Immature natural killer cell (primary cell): ENCODE data around the gene CPEB4. TPM values are rescaled to one million over a fixed set of nuclear protein-coding genes. Genes with fewer than 3 reads are reported as not detected.

ENCODE experiments used
- DNase-seq, 3 donors: peaks; one replicate each; pipeline ENCODE4 v3.0.0; 2022; ENCODE audit warnings: mixed read lengths in 1 of 3
- H3K27ac Mint-ChIP-seq, 6 donors: one replicate each; pipeline ENCODE4 v1.8.0; 2020; ENCODE audit warnings: mixed read lengths in 6 of 6, mild to moderate bottlenecking in 5 of 6, inconsistent platforms in 4 of 6, moderate library complexity in 3 of 6
- H3K27me3 Mint-ChIP-seq, 3 donors: one replicate each; pipeline ENCODE4 v1.8.0; 2020 to 2021; ENCODE audit warnings: low read depth in 3 of 3, mild to moderate bottlenecking in 3 of 3, mixed read lengths in 3 of 3, moderate library complexity in 3 of 3, inconsistent platforms in 1 of 3
- H3K36me3 Mint-ChIP-seq, 3 donors: one replicate each; pipeline ENCODE4 v1.8.0; 2020; ENCODE audit warnings: mixed read lengths in 3 of 3, inconsistent platforms in 2 of 3, mild to moderate bottlenecking in 2 of 3
- H3K4me1 Mint-ChIP-seq, 2 donors: one replicate each; pipeline ENCODE4 v1.8.0; 2020; ENCODE audit warnings: inconsistent platforms in 2 of 2, mild to moderate bottlenecking in 2 of 2, mixed read lengths in 2 of 2, moderate library complexity in 1 of 2
- H3K4me3 Mint-ChIP-seq, 5 donors: one replicate each; pipeline ENCODE4 v1.8.0; 2020; ENCODE audit warnings: mild to moderate bottlenecking in 5 of 5, mixed read lengths in 5 of 5, inconsistent platforms in 3 of 5, moderate library complexity in 3 of 5
- H3K9me3 Mint-ChIP-seq, 6 donors: one replicate each; pipeline ENCODE4 v1.8.0; 2020; ENCODE audit warnings: mild to moderate bottlenecking in 6 of 6, mixed read lengths in 6 of 6, inconsistent platforms in 4 of 6, moderate library complexity in 3 of 6
- polyA plus RNA-seq, 3 donors: library from polyadenylated mRNA; unstranded; fragments of 300-500 nt; fragmentation: Illumina TruSeq; gene quantifications; one replicate each; pipeline ENCODE4 v1.2.3, GENCODE V29; 2021

Gene CPEB4
- polyA plus RNA-seq, 3 donors from 2014 or later: 0.51 to 5.9 (median 3.0) TPM

DNA sequence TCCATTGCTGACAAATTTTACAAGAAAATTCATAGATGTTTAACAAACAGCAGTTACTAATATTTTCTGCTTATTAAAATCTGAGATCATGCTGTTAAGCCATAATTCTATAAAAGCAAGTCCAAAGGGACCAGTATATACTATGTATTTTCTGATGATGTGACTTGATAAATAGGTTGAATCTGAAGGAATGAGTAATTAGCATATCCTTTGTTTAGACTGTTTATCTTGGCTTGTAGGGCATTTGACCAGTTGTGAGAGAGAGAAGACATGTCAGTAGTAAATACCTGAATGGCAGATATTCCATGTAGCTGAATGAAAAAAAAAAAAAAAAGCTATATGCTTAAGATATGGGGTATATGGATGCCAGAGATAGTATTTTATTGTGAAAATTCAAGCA, 14.6 kb downstream of the CPEB4 start:
- H3K4me3 Mint-ChIP-seq: peak overlapping the region in 1 of 5 donors; percentile 39
- peaks cover 37 to 70% of the 10 kb centered on the region in 2 donors for H3K4me1 Mint-ChIP-seq
- no peak for DNase-seq
- no peaks in the 10 kb centered on the region for H3K27me3 Mint-ChIP-seq
- no peak overlapping the region for H3K27ac Mint-ChIP-seq
- no peaks in the 10 kb centered on the region for H3K36me3 Mint-ChIP-seq
- H3K9me3 Mint-ChIP-seq: no peaks in the 10 kb centered on the region

DNA sequence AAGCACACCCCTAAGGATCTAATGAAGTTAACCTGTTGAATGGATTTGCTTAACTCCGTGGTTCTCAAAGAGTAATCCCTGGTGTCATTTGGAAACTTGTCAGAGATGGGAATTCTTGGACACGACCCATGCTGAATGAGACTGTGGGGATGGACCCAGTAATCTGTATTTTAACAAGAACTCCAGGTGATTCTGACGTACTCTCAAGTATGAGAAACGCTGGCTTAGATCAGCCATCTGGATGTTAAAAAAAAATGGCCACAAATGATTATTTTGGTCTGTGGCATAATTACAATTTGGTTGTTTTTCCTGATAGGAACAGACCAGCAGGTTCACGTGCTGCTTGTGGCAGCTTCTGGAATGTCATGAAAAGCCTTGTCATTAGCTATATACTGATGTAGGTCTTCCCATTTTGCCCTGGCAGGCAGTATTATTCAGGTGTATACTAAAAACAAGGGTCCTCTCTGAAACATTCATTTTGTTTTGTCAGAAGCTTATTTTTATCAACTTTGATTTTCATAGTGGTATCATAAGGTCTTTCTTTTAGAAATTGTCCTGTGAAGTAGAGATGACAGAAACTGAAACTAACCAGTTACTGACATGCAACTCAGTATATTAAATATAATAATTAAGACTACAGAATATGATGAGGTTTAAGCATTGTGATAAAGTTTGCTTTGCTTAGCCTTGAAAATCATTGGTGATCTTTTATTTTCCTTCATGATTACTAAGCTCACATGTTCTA, 15.4 kb downstream of the CPEB4 start:
- Mint-ChIP-seq H3K4me3 (no peak overlapping the region), H3K36me3 (no peaks in the 10 kb centered on the region), H3K9me3 (no peaks in the 10 kb centered on the region), H3K4me1 (peaks cover 39 to 78% of the 10 kb centered on the region in 2 donors), H3K27ac (no peak overlapping the region), H3K27me3 (no peaks in the 10 kb centered on the region)
- DNase-seq: no peak

DNA sequence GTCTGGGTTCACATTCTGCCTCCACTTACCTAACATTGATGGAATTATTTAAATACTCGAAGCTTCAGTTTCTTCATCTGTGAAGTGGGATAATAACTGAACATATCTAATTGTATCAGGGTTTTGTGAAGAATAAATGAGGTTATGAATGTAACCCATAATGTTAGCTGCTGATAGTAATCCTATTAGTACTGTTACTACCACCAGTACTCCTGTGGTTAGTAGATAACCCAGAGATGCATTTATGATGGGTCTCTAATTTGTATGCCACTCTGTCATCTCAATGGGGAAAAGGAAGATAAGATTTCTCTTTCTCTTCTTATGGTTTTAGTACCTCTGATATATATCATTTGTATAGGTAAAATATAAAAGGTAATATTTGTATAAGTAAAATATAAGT, 16.0 kb downstream of the CPEB4 start:
- Mint-ChIP-seq H3K4me1 (peaks cover 38 to 80% of the 10 kb centered on the region in 2 donors), H3K4me3 (no peak overlapping the region), H3K36me3 (no peaks in the 10 kb centered on the region), H3K9me3 (no peaks in the 10 kb centered on the region), H3K27ac (no peak overlapping the region), H3K27me3 (no peaks in the 10 kb centered on the region)
- no peak for DNase-seq

DNA sequence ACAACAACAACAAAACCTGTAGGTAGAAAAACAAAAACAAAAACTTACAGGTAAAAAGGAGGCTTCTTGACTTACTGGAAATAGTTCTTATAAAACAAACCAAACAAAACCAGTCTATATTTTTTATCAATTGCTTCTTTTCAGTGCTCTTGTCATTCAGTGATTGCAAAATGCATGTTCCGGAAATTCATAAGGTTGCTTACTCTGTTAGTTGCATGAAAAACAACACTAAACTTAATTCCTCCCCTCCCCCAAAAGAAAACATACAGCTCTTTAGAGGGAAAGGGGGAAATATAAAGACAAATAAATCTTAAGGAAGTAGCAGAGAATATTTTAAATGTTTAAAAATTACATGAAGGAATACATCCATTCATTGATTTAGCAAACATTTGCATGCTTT, 19.1 kb downstream of the CPEB4 start:
- H3K4me1 Mint-ChIP-seq: peaks cover 22 to 55% of the 10 kb centered on the region in 2 donors
- no peaks in the 10 kb centered on the region for H3K9me3 Mint-ChIP-seq
- H3K4me3 Mint-ChIP-seq: no peak overlapping the region
- H3K27me3 Mint-ChIP-seq: peaks cover 0 to 2% (median 0%) of the 10 kb centered on the region in 3 donors
- no peak overlapping the region for H3K27ac Mint-ChIP-seq
- DNase-seq: no peak
- H3K36me3 Mint-ChIP-seq: peaks cover 2 to 7% (median 6%) of the 10 kb centered on the region in 3 donors

DNA sequence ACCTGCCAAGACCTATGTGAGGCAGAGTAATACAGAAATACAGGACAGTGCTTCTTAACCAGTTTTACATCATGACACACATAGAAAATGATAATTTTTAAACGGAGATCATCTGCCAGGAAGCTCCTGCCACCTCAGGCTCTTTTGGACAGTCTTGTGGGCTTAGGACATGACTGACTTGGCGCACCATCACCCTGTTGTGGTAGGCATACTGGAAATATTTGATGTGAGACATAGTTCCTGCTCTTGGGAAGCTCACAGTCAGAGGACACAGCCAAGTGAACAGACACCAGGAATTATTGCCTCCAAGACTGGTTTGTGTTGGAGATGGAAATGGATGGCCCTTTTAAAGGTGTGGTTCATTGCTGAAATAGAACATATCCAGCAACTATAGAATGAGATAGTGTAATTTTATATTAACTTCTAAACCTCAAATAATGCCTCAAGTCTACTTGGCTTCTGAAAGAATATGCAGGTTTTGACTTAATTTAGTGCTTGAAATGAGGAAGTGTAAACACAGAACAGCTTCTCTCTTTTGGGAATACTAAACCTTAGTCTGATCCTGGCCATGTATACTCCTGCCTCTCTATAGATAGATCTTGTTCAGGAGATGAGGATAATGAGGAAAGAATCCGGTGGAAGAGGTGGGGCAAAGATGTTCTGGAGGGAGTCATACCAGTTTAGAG, 19.7 kb downstream of the CPEB4 start:
- Mint-ChIP-seq H3K36me3 (peaks cover 3 to 7% (median 7%) of the 10 kb centered on the region in 3 donors), H3K27ac (peak overlapping the region in 2 of 6 donors; percentile 4 to 75), H3K9me3 (no peaks in the 10 kb centered on the region), H3K4me3 (no peak overlapping the region), H3K27me3 (peaks cover 0 to 2% (median 0%) of the 10 kb centered on the region in 3 donors), H3K4me1 (peaks cover 18 to 50% of the 10 kb centered on the region in 2 donors)
- DNase-seq: no peak

DNA sequence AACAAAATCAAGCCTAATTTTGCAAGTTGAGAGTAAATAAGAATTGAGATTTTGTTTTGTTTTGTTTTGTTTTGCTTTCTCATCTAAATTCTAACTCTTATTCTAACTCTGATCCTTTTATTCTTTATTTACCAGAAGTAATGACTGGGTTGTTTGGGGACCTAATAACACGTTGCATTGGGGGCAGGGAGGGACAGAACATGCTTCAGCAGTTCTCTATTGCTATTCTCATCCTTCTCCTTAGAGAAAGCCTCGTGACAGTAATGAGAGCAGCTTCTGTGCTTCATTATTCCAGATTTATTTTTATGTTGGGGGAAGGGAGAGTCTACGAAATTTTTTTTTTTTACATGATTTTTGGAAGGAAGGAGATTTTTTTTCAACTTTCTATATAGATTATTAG, 21.1 kb downstream of the CPEB4 start:
- Mint-ChIP-seq H3K9me3 (no peaks in the 10 kb centered on the region), H3K4me3 (no peak overlapping the region), H3K27me3 (peaks cover 0 to 2% (median 0%) of the 10 kb centered on the region in 3 donors), H3K27ac (peak overlapping the region in 1 of 6 donors; percentile 10), H3K36me3 (peaks cover 3 to 13% (median 7%) of the 10 kb centered on the region in 3 donors), H3K4me1 (peaks cover 9 to 36% of the 10 kb centered on the region in 2 donors)
- DNase-seq: no peak

DNA sequence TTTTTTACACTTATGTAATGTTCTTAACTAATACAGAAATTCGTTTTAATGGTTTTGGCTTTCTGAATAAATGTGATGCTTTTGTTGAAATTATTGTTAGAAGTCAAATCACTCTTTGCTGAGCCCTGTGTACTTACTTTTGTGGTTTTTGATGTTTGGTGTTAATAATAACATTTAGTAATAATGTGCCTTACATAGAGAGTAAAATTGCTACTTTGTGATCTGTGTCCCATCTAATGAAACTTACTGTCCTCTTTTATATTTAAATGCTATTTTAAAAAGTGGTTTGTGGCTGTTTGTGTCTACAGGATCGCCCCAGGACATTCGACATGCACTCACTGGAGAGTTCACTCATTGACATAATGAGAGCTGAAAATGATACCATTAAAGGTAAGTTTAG, 22.1 kb downstream of the CPEB4 start:
- H3K4me1 Mint-ChIP-seq: peaks cover 7 to 36% of the 10 kb centered on the region in 2 donors
- no peak overlapping the region for H3K4me3 Mint-ChIP-seq
- no peaks in the 10 kb centered on the region for H3K9me3 Mint-ChIP-seq
- no peak overlapping the region for H3K27ac Mint-ChIP-seq
- H3K27me3 Mint-ChIP-seq: peaks cover 0 to 2% (median 0%) of the 10 kb centered on the region in 3 donors
- no peak for DNase-seq
- peaks cover 3 to 13% (median 7%) of the 10 kb centered on the region in 3 donors for H3K36me3 Mint-ChIP-seq

DNA sequence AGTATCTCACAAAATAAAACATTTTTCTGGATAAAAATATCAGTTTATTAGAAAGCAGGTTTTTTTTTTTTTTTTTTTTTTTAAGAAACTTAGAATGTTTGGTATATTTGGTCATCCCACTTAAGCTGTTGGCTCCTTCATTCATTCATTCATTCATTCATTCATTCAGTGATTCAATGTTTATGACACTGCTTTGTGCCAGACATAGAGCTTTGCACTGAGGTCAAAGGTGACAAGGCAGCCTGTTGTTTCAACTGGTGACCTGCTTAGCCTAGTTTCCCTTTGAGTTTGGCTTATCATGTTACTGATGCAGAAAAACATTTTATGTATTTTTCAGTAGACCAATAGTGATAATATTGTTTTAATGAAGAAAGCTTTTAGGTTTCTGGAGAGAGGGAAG, 23.5 kb downstream of the CPEB4 start:
- H3K4me3 Mint-ChIP-seq: no peak overlapping the region
- no peak overlapping the region for H3K27ac Mint-ChIP-seq
- peaks cover 0 to 2% (median 0%) of the 10 kb centered on the region in 3 donors for H3K27me3 Mint-ChIP-seq
- H3K4me1 Mint-ChIP-seq: peaks cover 6 to 23% of the 10 kb centered on the region in 2 donors
- DNase-seq: no peak
- peaks cover 3 to 13% (median 12%) of the 10 kb centered on the region in 3 donors for H3K36me3 Mint-ChIP-seq
- H3K9me3 Mint-ChIP-seq: no peaks in the 10 kb centered on the region

DNA sequence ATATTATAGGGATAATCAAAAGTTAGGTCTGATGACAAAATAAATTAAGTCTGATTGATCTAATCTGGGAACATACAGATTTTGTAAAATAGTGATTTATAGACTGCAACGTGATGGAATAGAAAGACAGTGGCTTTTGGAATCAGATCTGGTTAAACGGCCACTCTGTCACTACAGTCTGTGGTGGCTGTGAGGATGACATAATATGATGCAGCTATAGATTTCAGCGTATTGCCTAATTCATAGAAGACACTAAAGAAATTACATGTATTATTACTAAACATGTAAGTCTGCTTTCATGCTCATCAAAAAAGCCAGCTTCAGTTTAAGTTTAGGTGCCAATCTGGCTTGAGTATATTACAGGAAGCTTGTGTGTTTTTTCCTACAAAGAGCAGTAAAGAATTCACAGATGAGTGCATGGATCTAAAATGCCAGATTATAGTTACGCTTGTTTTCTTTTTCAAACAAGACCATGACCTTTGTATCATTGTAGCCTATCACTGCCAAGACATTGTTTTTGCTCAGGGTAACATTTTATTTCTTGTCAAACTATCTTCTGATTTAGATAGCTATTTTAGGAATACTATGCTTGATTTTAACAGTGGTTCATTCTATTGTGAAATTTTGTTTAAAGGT, 25.7 kb downstream of the CPEB4 start:
- peaks cover 6 to 7% of the 10 kb centered on the region in 2 donors for H3K4me1 Mint-ChIP-seq
- H3K9me3 Mint-ChIP-seq: no peaks in the 10 kb centered on the region
- H3K27me3 Mint-ChIP-seq: peaks cover 0 to 2% (median 0%) of the 10 kb centered on the region in 3 donors
- DNase-seq: no peak
- H3K4me3 Mint-ChIP-seq: no peak overlapping the region
- H3K27ac Mint-ChIP-seq: no peak overlapping the region
- H3K36me3 Mint-ChIP-seq: peaks cover 3 to 13% (median 12%) of the 10 kb centered on the region in 3 donors

DNA sequence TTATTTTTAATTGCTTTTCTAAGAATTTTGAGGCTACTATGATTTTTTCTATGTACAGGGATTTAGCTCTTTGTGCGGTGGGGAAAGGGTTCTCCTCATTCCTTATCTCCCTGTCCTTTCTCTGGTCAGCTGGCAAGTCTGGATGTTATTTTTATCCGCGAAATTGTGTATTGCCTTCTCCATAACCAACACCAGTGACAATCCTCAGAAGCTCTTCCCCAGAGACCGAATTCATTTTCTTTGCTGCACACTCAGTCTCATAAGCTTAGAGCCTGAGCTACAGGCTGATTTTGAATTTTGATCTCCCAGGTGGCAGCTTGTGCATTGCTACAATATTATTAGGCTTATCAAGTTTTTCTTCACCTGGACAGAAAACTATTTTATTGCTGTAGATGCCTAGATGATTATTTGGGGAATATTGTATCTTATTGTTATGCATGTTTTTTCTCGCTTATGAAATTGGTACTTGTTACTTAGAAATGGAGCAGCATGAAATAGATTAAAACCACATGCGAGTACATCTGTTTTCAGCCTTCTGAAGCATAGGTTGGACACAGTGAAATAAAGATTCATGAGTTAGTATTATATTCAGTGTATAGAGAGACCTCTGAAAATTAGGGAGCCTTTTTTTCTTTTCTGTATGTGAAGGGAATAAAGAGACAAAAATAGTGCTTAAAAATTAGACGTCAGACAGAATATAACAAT, 27.3 kb downstream of the CPEB4 start:
- peaks cover 3 to 13% (median 12%) of the 10 kb centered on the region in 3 donors for H3K36me3 Mint-ChIP-seq
- no peak for DNase-seq
- H3K27ac Mint-ChIP-seq: no peak overlapping the region
- peaks cover 0 to 2% (median 0%) of the 10 kb centered on the region in 3 donors for H3K27me3 Mint-ChIP-seq
- H3K9me3 Mint-ChIP-seq: no peaks in the 10 kb centered on the region
- peaks cover 0 to 3% of the 10 kb centered on the region in 2 donors for H3K4me1 Mint-ChIP-seq
- H3K4me3 Mint-ChIP-seq: no peak overlapping the region

DNA sequence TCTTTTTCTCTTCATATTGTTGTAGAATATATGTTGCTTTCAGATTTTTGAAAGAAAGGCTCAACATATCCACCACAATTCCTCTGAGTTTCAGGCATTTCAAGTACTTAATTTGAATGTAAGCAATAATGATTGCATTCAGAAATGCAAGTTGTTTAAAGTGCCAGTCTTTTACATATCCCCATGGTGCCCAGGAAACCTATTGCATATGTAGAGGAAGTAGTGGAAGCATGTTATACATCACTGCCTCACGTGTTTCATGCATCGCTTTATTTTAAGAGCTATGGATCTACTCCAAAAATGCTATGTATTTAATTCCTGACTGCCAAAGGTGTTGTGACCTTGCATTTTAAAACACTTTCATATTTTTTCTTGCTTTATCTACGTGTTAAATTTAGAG, 28.1 kb downstream of the CPEB4 start:
- Mint-ChIP-seq H3K4me3 (peak overlapping the region in 1 of 5 donors; percentile 15), H3K36me3 (peaks cover 3 to 13% (median 12%) of the 10 kb centered on the region in 3 donors), H3K27me3 (peaks cover 0 to 2% (median 0%) of the 10 kb centered on the region in 3 donors), H3K27ac (no peak overlapping the region), H3K9me3 (no peaks in the 10 kb centered on the region), H3K4me1 (peaks cover 0 to 5% of the 10 kb centered on the region in 2 donors)
- DNase-seq: no peak

DNA sequence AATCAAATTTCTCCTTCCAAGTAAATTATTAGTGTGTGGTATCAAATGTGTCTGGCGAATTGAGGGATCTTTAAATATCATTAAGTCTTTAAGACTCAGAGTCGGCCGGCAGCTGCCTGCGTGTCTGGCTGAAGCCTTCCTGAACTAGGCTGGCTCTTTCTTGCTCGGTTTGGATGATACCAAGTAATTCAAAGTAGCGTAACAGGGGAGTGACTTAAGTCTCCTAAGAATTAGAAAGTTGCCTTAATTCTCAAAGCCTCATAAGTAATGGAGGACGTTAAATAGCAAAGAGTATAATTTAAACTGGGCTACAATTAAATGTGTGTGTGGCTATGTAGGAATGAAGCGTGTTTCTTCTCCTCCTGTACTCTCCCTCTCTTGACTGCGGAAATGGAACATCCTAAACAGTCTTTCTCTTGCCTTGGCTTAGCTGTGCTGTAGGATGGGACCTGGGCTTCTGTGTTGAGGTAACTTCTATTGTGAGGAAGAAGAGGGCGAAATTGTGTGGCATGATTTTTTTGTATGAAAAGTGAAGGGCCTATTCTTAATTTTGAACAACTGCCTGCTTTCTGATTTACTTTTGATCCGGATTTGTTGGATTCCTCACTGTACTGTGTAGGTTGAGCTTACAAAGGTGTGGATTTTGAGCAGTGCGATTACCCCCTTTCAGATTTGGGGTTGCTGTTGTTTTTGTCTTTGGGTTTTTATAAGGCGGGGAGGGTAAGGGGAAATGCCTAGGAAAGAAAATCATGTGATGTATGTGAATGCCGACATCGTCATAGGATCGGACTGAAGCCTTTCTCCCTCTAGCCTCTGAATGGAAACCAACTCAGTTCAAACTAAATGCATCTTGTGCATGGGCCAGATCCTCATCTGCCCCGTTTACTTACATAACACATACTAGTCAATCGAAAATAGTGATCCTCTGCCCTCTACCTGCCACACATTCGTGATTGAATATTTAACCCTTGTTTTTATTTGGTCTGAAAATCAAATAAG, 29.9 kb downstream of the CPEB4 start:
- DNase-seq: peak; percentile 67 to 77 (median 73)
- no peaks in the 10 kb centered on the region for H3K27me3 Mint-ChIP-seq
- H3K27ac Mint-ChIP-seq: no peak overlapping the region
- peaks cover 1 to 5% of the 10 kb centered on the region in 2 donors for H3K4me1 Mint-ChIP-seq
- no peaks in the 10 kb centered on the region for H3K9me3 Mint-ChIP-seq
- no peak overlapping the region for H3K4me3 Mint-ChIP-seq
- peaks cover 0 to 6% (median 4%) of the 10 kb centered on the region in 3 donors for H3K36me3 Mint-ChIP-seq
